HL-60 (cell line): ENCODE measurements around the gene HVCN1.

ENCODE experiments used
- DNase-seq, 2 experiments: peaks; one replicate each; pipeline ENCODE4 v3.0.0-alpha.2; 2010 to 2020; ENCODE audit warnings: low read depth in 1 of 2, low spot score in 1 of 2
- H3K27ac ChIP-seq: fragments of 250-450 bp; sonication (Bioruptor Pico); replicated peaks from 2 replicates; pipeline ENCODE4 v1.5.1; 2020; ENCODE audit warnings: mild to moderate bottlenecking, moderate library complexity
- H3K27me3 ChIP-seq: fragments of 250-450 bp; sonication (Bioruptor Pico); 2 replicates; pipeline ENCODE4 v1.5.1; 2021; ENCODE audit warnings: mild to moderate bottlenecking, moderate library complexity; ENCODE audit not compliant: insufficient read depth, poor library complexity, severe bottlenecking
- H3K4me3 ChIP-seq: replicated peaks from 2 replicates; pipeline ENCODE4 v1.5.1; 2011; ENCODE audit warnings: mild to moderate bottlenecking, control low read depth, low read length; ENCODE audit not compliant: insufficient read depth
- GABPA ChIP-seq: IDR thresholded peaks from 2 replicates; pipeline ENCODE4 v1.6.1; 2012; ENCODE audit warnings: low read depth
- POLR2AphosphoS5 ChIP-seq: IDR thresholded peaks from 2 replicates; pipeline ENCODE4 v1.6.1; 2012; ENCODE audit warnings: low read depth
- SPI1 ChIP-seq: IDR thresholded peaks from 2 replicates; pipeline ENCODE4 v1.6.1; 2012; ENCODE audit warnings: low read depth, mild to moderate bottlenecking, borderline replicate concordance
- TF ChIP-seq, protein P1 (sequence below): IDR thresholded peaks from 2 replicates; pipeline ENCODE4 v1.6.1; 2012; ENCODE audit warnings: low read depth; ENCODE audit not compliant: insufficient replicate concordance
- TF ChIP-seq, protein P2 (sequence below): IDR thresholded peaks from one replicate; pipeline ENCODE4 v1.5.1; 2011; ENCODE audit warnings: low read length, control low read depth, inconsistent platforms; ENCODE audit not compliant: insufficient read depth

HVCN1 gene

DNA sequence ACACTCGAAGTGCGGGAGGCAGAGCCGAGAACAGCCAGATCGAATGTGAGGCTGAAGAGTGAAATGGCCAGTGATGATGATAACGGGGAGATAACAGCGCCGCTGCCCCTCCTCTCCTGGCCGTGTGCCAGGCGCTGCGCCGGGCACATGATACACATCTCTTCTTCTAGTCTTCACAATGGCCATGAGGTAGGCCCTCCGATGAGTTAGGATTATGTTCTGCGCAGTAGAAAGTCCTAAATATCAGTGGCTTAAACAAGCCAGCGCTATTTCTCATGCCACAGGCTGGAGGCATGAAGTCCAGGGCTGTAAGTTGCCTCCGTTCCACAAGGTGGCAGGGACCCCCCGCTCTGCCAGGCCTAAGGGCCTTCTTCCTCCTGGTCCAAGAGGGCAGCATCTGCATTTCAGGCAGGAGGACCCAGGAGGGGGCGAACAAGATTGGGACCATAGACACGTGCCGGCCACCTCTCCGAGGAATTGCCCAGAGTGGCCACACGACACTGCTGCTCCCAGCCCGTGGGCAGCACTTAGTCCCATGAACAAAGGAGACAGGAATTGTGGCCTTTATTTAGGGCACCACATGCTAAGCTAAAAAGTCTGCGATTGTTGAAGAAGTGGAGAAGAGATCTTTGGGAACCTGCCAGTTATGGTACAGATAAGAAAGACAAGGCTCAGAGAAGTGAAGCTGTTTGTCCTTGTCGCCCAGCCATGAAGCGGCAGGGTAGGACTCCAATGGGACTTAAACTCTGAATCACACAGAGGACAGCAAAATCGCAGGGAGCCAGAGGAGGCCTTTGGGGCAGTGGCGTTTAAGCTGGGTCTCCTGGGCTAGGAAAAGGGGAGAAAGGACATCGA, 10.9 kb upstream of the HVCN1 start:
- TF ChIP-seq POLR2AphosphoS5 (no peak), SPI1 (no peak), GABPA (no peak)
- TF ChIP-seq, protein P1, sequence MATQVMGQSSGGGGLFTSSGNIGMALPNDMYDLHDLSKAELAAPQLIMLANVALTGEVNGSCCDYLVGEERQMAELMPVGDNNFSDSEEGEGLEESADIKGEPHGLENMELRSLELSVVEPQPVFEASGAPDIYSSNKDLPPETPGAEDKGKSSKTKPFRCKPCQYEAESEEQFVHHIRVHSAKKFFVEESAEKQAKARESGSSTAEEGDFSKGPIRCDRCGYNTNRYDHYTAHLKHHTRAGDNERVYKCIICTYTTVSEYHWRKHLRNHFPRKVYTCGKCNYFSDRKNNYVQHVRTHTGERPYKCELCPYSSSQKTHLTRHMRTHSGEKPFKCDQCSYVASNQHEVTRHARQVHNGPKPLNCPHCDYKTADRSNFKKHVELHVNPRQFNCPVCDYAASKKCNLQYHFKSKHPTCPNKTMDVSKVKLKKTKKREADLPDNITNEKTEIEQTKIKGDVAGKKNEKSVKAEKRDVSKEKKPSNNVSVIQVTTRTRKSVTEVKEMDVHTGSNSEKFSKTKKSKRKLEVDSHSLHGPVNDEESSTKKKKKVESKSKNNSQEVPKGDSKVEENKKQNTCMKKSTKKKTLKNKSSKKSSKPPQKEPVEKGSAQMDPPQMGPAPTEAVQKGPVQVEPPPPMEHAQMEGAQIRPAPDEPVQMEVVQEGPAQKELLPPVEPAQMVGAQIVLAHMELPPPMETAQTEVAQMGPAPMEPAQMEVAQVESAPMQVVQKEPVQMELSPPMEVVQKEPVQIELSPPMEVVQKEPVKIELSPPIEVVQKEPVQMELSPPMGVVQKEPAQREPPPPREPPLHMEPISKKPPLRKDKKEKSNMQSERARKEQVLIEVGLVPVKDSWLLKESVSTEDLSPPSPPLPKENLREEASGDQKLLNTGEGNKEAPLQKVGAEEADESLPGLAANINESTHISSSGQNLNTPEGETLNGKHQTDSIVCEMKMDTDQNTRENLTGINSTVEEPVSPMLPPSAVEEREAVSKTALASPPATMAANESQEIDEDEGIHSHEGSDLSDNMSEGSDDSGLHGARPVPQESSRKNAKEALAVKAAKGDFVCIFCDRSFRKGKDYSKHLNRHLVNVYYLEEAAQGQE = no peak
- TF ChIP-seq, protein P2, sequence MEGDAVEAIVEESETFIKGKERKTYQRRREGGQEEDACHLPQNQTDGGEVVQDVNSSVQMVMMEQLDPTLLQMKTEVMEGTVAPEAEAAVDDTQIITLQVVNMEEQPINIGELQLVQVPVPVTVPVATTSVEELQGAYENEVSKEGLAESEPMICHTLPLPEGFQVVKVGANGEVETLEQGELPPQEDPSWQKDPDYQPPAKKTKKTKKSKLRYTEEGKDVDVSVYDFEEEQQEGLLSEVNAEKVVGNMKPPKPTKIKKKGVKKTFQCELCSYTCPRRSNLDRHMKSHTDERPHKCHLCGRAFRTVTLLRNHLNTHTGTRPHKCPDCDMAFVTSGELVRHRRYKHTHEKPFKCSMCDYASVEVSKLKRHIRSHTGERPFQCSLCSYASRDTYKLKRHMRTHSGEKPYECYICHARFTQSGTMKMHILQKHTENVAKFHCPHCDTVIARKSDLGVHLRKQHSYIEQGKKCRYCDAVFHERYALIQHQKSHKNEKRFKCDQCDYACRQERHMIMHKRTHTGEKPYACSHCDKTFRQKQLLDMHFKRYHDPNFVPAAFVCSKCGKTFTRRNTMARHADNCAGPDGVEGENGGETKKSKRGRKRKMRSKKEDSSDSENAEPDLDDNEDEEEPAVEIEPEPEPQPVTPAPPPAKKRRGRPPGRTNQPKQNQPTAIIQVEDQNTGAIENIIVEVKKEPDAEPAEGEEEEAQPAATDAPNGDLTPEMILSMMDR = no peak
- Histone ChIP-seq H3K27me3 (no peaks in the 10 kb centered on the region), H3K27ac (no peak overlapping the region), H3K4me3 (no peak overlapping the region)
- DNase-seq = no peak

GRCh38 chr12:110698171-110698902, 9.4 kb upstream of the HVCN1 start:
- H3K27me3 ChIP-seq = no peaks in the 10 kb centered on the region
- peak; percentile 82 to 92 for DNase-seq
- no peak overlapping the region for H3K4me3 ChIP-seq
- H3K27ac ChIP-seq = no peak overlapping the region
- TF ChIP-seq POLR2AphosphoS5 (no peak), SPI1 (peak; percentile 57; the same call in 1 of the 2 replicates), GABPA (no peak)
- TF ChIP-seq, protein P2 = peak; percentile 86
- TF ChIP-seq, protein P1 = no peak

DNA sequence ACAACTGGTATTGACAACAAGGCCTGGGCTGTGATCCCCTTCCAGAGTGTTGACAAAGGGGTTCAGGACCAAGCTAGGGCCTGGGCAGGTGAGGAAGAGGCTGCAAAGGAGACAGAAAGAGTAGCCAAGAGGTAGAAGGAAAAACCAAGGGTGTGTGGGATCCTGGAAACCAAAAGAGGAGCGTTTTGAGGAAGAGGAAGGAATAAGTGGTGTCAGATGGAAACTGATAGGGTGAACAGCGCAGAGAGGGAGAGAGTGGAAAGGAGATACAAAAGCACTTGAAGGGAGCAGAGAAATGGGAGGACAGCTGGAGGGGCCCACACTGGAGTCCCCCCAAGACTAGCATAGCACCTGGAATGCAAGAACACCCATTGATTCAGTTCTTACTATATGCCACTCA, 8.3 kb upstream of the HVCN1 start:
- DNase-seq = no peak
- Histone ChIP-seq H3K27ac (no peak overlapping the region), H3K27me3 (no peaks in the 10 kb centered on the region), H3K4me3 (no peak overlapping the region)
- peak; percentile 6; the same call in 1 of the 2 replicates for TF ChIP-seq SPI1
- TF ChIP-seq, protein P1 = no peak
